NCI-H2107 (cell line): ENCODE data around the gene METTL27.
A peak's percentile ranks its signal among the peaks of the same experiment; 100 is the strongest.
"Not testable (repeated sequence)": the region's sequence is repeated elsewhere in the genome, so short reads cannot be mapped to it uniquely, and the experiment has no call there.

ENCODE experiments used
- DNase-seq: peaks from one replicate; lab custom pipeline; 2025; lab: John Stamatoyannopoulos, UW

Gene METTL27

DNA sequence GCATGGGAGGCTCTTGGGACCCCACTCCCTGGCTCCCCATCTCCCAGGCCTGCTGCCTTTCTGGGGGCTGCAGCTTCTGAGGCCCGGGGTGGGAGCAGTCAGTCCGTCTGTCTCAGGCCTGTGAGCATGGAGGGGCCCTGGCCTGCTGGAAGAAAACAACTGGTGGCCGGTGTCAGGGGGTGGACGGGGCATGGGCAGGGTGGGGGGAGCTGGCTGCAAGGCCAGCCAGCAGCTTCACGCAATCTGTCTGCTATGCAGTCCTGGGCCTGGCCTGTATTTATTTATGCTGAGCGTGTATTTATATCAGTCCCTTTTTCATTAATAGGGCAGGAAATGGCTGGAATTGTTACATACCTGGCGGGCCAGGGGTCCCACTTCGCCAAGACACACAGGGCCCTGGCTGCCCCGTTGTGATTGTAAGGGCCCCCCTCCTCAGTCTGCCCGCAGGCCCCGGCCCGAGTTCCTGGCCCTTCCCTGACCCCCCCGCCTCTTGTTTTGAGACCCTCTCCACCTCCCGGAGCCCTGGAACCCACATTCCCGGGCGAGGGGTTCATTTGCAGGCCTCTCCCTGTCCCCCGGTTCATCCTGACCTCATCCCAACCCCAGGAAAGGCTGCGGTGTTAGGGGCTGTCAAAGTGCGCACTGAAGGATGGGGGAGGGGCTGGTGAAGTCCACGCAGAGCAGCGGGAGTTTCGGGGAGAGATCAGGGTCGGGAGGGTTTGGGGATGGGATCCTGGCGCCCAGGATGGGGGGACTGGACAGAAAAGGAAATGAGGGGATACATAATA is 26.9 kb upstream of the METTL27 start:
- DNase-seq = no peak

DNA sequence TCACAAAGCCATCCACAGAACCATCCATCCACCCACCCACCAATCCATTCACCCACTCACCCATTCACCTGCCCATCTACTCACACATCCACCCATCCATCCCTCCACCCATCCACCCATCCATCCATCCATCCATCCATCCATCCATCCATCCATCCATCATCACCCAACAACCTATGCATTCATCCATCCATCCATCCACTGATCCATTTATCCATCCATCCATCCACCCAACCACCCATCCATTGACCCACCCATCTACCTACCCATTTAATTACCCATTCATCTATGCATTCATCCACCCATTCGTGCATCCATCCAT is 24.1 kb upstream of the METTL27 start:
- DNase-seq = no peak

DNA sequence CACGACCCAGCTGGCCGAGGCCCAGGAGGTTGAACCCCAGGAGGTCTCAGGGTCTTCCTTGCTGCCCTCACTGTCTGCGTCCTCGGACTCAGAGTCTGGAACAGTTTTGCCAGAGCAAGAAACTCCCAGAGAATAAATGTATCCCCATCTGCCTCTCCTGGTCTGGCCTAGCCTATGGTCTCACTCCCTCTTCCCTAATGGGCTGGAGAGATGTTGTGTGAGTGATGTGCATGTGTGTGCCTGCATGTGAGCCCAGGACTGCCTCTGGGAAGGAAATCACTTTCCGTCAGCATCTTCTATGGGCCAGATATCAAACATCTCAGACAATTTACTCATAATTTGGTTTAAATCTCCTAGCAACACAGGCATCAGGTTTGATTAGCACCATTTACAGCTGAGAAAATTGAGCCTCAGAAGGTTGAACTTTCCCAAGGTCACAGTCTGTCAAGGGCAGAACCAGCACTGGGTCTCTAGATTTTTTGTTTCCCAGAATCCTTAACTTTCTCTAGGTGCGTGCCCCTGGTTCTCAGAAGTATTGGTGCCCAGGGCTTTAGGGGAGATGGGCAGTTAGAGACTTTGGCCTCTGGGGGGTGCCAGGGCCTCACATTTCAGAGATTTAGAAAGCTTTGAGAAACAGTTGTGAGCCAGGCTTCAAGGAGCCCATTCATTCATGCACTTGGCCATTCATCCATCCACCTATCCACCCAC is 23.6 kb upstream of the METTL27 start:
- peak; percentile 54 for DNase-seq

DNA sequence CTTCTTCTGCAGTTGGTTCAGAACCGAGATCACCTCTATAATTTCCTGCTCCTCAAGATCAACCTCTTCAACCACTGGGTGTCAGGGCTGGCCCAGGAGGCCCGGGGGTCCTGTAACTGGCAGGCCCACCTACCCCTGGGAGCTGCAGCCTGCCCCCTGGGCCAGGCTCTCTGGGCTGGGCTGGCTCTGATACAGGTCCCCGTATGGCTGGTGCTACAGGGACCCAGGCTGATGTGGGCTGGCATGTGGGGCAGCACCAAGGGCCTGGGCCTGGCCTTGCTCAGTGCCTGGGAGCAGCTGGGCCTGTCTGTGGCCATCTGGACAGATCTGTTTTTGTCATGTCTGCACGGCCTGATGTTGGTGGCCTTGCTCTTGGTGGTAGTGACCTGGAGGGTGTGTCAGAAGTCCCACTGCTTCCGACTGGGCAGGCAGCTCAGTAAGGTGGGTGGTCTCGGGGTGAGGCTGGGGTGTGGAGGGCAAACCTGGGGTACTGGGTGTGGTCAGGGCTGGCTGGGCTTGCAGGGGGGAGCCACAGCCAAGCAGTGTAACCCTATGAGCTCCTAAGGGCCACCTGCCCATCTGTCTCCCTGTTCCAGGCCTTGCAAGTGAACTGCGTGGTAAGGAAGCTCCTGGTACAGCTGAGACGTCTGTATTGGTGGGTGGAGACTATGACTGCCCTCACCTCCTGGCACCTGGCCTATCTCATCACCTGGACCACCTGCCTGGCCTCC is 22.8 kb upstream of the METTL27 start:
- no peak for DNase-seq

DNA sequence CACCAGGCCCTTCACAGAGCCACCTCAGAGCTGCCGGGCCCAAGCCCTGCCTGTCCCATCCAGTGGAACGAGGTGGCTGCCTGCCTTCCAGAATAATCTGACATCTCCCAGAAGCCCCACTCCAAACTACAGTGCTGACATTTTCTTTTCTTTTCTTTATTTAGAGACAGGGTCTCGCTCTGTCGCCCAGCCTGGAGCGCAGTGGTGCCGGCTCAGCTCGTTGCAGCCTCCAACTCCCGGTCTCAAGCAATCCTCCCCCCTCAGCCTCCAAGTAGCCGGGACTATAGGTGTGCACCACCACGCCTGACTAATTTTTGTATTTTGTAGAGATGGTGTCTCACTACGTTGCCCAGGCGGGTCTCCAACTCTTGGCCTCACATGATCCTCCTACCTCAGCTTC is 19.0 kb upstream of the METTL27 start:
- no peak for DNase-seq

DNA sequence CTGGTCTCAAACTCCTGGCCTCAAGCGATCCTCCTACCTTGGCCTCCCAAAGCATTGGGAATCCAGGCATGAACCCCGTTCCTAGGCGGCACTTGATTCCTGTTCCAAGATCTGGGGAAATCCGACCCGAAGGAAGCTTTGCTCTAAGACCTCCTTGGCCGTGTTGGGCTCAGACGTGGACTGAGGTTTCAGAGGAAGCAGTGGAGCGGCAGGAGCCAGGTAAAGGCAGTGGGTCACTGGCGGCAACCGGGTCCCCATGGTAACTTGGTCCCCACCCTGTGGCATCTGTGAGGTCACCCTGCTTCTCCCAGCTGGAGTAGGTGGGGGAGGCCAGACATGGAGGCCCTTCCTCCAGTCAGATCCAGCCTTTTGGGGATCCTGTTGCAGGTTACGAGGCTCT is 18.5 kb upstream of the METTL27 start, which contains the start of gene TMEM270:
TMEM270 (plus strand) TSS at position 301 of the 400 bp plus-strand sequence; CDS start at position 337, 36 bp downstream.
- no peak for DNase-seq

DNA sequence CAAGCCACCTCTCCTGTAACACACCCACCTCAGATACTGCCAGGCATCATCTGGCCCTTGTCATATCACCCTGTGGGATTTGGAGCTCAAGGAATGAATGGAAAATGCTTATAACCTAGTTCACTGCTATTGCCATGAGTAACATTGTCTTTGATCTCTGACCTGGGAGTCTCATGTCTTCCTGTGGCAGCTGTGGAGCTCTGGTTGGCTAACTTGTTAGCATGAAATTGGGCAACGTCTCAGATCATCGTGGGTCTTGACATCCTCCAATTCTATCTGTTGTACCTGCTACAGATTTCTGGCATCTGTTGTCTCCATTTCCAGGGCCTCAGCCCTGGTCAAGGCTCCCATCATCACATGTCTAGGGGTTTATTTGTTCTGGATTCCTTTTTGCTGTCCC is 16.5 kb upstream of the METTL27 start:
- DNase-seq = no peak

DNA sequence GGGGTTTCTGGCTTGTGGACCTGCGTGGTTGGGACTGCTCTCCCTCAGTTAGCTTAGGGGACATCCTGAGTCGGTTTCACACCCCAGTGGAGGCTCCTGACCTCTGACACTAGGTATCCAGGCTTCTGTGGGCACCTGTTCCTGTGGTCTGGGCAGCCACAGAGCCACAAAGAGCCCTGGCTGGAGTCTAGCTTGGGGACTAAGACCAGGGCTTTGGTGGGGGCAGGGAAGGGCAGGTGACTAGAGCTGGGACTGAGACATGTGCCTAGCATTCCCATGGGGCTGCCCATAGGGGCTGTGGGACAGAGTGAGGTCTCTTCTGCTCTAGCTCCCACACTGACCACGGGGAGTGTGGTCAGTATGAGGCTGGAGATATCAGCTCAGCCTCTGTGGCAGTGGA is 14.6 kb upstream of the METTL27 start:
- DNase-seq = no peak

DNA sequence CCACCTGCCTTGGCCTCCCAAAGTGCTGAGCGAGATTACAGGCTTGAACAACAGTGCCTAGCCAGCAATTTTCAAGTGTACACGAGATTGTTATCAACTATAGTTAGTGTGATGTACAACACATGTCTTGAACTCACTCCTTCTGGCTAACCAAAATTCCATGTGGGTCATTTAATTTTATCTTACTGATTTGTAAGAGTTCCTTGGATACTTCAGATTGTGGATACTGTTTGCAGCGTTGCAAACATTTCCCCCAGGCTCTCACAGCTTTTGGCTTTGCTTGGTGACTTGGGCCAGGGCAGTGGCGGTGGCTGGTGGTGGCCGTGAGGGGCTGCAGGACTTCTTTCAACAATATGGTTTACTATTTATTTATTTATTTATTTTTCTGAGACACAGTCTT is 10.2 kb upstream of the METTL27 start:
- no peak for DNase-seq

DNA sequence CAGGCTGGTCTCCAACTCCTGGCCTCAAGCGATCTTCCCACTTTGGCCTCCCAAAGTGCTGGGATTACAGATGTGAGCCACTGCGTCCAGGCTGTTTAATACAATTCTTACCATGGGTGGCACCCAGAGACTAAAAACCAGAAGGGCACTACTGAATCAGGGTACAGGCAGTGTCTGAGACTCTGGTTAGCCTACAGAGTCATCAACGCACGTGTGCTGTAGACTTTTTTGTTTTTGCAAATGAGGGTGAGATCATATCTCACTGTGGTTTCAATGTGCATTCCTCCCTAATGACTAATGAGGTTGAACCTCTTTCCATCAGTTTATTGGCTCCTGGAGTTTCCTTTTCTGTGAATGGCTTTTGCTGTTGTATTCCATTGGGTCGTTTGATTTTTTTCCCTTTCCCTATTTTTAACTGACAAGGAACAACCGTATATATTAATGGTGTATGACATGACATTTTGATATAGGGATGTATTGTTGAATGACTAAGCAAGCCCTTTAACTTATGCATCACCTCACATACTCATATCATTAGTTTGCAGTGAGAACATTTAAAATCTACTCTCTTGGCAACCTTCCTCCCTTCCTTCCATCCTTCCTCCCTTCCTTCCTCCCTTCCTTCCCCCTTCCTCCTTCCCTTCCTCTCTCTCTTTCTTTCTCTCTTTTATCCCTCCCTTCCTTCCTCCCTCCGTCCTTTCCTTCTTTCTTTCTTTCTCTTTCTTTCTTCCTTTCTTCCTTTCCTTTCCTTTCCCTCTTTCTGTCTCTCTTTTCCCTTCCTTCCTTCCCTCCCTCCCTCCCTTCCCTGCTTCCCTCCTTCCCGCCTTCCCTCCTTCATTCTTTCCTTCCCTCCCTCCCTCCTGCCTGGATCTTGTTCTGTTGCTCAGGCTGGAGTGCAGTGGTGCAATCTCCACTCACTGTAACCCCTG is 9.4 kb upstream of the METTL27 start:
- DNase-seq = no peak

DNA sequence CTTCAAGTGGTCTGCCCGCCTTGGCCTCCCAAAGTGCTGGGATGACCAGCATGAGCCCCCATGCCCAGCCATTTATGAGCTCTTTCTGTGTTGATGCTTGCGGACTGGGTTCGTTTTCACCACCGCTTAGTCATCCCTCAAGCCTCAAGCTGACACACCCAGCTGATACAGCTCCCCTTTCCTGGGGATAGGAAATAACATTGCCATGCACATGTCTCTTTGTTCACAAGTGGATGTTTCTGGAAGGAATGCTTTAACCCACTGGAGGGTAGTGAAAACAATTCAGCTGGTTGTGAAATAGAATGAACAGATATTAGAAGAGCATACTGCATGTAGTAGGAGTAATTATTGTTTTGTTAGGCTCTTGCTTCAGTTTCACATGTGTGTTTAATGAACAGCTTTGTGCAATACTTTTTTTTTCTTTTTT is 8.5 kb upstream of the METTL27 start:
- DNase-seq = no peak

DNA sequence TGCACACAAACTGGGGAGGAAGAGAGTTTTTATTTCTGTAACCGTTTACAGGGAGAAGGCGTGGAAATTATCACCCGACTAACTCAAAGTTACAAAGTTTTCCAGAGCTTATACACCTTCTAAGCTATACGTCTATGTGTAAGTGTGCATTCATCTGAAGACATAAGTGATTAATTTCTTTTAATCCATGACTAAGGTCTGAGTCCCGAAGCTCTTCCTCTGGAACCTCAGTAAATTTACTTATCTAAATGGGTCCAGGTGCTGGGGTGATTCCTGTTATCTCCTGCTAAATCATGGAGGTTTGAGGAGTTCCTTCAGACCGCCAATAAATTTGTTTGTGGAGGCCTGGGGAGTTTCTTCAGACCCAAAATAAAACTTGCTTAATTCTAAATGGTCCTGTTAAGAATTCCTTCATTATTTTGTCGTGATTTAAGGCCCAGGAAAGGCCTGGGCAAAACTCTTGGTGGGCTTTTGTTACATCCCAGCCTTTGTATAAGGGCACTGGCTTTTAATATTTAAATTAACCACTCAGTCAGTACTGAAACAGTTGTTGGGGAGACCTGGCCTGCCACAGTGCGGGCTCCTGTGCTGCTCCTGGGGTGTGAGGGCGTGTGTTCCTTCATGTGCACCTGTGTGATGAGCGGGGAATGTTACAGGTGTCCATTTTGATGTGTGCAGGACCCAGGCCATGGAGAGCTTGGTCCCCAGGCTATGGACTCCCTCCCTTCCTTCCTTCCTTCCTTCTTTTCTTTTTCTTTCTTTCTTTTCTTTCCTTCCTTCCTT is 5.8 kb upstream of the METTL27 start:
- DNase-seq = no peak

DNA sequence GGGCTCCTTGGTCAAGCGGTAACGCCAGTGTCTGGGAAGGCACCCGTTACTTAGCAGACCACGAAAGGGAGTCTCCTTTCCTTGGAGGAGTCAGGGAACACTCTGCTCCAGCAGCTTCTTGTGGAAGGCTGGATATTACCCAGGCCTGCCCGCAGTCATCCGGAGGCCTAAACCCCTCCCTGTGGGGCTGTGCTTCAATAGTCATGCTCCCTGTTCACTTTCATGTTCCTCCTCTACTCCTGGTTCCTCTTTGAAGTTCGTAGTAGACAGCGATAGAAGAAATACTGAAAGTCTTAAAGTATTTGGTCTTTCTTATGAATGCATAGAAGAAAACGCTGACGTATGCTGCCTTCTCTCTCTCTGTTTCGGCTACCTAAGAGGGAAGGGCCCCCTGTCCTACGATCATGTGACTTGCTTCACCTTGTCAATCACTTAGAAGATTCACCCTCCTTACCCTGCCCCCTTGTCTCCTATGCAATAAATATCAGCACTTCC is 3.4 kb upstream of the METTL27 start:
- DNase-seq = not testable (repeated sequence)

DNA sequence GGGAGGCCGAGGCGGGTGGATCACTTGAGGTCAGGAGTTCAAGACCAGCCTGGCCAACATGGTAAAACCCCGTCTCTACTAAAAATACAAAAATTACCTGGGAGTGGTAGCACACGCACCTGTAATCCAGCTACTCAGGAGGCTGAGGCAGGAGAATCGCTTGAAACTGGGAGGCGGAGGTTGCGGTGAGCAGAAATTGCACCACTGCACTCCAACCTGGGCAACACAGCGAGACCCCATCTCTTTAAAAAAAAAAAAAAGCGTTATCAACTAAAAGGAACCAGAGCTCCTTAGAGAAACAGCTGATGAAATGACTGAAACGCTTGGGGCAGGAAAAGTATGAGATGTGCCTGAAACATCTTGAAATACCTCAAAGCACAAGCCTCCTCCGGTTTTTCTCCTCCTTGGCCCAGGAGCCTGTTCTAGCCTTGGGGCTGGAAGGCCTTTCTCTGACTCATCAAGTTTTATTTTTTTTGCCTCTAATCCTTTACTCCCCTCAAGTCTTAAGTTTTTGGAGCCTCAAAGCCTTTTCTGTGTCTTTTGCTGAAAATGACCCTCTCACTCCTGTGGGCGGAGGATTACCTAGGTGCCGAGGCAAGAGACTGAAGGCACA is 2.6 kb upstream of the METTL27 start:
- DNase-seq = no peak

DNA sequence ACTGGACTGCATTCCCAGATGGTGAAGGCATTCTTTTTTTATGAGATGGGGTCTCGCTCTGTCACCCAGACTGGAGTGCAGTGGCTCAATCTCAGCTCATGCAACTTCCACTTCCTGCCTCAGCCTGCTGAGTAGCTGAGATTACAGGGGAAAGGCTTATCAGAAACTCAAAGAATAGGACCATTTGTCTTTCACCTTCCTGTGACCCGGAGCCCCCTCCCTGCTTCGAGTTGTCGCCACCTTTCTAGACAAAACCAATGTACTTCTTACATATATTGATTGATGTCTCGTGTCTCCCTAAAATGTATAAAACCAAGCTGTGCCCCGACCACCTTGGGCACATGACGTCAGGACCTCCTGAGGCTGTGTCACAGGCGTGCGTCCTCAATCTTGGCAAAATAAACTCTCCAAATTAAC is 1.8 kb upstream of the METTL27 start:
- no peak for DNase-seq

DNA sequence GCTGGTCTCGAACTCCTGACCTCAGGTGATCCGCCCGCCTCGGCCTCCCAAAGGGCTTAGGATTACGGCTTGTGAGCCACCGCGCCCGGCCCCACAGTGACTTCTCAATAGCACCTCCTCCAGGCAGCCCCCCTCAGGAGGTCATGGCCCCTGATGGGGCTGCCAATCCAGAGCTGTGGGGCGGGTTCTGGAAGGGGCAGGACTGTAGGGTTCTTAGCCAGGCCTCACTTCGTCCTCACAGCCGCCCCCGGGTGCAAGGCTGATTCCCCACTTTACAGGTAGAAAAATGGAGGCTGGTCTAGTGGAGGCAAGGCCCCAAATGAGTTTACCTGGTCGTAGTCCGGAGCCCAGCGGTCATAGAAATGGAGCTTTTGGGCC is 638 bp downstream of the METTL27 start:
- DNase-seq = no peak

DNA sequence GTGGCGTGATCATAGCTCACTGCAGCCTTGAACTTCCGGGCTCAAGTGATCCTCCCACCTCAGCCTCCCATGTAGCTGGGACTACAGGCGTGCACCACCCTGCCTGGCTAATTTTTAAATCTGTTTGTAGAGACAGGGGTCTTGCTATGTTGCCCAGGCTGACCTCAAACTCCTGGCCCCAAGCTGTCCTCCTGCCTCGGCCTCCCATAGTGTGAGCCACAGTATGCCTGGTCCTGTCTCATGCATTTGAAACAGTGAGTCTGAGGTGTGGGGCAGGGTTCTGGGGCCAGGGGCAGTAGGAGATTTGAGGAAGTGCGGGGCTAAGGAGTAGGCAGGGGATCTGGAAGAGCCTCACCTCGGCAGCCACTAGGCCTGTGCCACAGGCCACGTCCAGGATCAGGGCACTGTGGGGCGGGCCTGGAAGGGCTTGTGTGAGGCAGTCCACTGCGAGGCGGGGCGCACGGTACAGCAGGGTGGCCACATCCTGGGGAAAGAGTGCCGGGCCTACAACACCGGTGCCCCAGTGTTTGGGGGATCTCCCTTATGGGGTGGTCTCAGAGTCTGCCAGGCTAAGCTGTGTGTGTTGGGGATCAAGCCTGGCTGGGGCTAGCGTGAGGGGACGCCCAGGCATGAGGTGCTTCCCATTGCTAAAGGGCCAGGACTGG is 1.5 kb downstream of the METTL27 start:
- no peak for DNase-seq

DNA sequence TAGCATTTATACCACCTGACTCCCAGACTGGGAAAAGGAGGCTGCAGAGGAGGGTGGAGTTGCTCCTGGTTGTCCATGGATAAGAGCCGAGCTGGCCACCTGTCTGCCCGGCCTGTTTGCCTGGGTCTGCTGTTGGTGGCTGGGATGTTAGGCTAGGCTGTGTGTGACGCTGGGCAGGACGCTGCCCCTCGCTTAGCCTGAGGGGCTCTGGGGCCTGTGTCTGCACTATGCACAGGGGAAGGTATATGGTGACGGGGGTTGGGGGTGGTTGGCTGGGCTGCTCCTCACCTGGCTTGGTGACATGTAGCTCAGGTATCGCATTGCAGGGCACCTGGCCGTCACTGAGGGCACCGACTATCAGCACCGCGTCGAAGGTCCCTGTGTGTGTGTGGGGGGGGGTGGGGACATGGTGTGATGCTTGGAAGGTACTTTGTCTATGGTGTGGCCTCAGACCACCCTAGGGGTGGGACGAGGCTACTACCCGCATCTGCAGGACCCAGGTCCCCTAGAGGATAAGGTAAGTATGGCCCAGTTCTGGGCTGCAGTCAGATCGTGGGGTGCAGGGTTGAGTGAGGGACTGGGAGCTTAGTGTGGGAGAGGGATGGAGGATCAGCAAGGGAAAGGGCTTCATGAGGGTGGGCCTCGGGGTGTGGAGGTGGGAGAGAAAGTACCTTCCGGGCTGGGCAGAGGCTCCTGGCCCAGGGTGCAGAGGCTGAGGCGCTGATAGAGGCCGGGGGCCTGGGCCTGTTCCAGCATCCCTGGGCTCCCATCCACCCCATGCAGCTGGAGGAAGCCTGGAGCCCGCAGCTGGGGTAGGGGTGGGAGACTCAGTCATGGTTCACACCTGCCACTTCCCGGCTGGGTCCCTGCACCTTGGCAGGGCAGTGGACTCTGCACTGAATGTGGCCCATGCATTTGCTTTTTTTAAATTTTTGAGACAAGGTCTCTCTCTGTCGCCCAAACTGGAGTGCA is 2.3 kb downstream of the METTL27 start:
- no peak for DNase-seq

DNA sequence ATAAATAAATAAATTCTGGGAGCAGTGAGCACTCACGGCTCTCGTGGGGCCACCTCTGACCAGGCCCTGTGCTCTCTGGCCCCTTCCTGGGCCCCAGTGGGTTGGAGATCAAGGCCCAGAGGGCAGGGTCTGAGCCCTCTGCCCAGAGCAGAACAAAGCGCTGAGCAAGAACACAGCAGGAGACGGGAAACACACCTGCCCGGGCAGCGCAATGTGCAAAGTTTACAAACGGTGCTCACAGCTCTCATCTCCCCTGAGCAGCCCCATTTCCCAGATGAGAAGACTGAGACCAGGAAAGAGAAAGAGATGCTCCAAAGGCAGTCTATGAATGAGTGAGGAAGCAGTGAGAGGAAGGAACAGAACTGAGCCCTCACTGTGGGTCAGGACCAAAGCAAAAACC is 3.0 kb downstream of the METTL27 start:
- DNase-seq = no peak
